Measurements from ENCODE around the gene TRAK2. TPM values are rescaled to one million over a fixed set of nuclear protein-coding genes. Genes with fewer than 3 reads are reported as not detected.
A peak's percentile ranks its signal among the peaks of the same experiment; 100 is the strongest.

The TRAK2 gene
- total RNA-seq, 1 experiment from 2014 or later: 9.4 TPM

DNA sequence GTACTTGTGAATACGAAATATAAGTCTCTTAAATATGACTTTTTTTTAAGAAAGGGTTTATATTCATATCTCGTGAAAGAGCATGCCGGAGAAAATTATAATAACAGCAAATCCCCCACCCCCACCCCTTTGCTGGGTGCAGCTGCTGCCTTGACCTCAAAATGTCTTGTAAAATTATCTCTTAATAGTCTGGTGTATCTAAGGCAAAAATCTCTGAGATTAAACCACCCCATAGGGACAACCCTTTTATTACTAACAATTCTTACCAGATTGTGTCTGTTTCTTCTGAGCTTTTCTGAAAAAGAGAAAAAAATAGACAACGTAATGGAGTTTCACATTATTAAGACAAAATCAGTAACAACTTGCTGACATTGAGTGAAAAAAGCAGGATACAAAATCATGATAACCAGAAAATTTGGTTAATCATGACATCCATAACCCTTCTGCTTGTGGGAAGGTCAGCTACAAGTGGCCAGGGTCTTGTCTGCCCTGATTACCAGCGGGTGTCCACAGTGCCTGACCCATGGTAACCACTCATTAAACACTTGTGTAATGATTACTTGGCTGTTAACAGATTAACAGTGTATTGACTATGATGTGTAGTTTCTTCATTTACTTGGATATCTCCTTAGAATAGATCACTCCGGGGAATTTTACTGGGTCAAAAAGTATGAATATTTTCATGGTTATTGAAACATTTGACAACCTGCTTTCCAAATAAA is 1.8 kb upstream of the TRAK2 start:
- H3K27ac ChIP-seq (ENCODE audit: low read length): no peak overlapping the region
- H4K20me1 ChIP-seq (ENCODE audit: low read length): no peaks in the 10 kb centered on the region
- no peak overlapping the region for H3K9ac ChIP-seq (ENCODE audit: low read length)
- ATAC-seq (no peak), DNase-seq (no peak)
- peak overlapping the region; percentile 84 for H3K4me2 ChIP-seq (ENCODE audit: low read length)
- ChIA-PET POLR2A (ENCODE audit: unreplicated experiment) (no interaction called here), CTCF (no interaction called here)
- TSS peak; percentile 51 for BruUV-seq (replicated peaks)
- H3K36me3 ChIP-seq (ENCODE audit: low read depth, low read length): no peaks in the 10 kb centered on the region
- H3K9me3 ChIP-seq (ENCODE audit: low read length): no peaks in the 10 kb centered on the region
- no peaks in the 10 kb centered on the region for H3F3A ChIP-seq (ENCODE audit: low read length, unreplicated experiment)
- TF ChIP-seq EZH2phosphoT487 (IDR thresholded peaks at IDR 0.05; ENCODE audit: borderline replicate concordance, low read length) (no peak), EZH2 (IDR thresholded peaks at IDR 0.05; ENCODE audit: low read length, unreplicated experiment) (no peak)
- TF ChIP-seq, protein P1, sequence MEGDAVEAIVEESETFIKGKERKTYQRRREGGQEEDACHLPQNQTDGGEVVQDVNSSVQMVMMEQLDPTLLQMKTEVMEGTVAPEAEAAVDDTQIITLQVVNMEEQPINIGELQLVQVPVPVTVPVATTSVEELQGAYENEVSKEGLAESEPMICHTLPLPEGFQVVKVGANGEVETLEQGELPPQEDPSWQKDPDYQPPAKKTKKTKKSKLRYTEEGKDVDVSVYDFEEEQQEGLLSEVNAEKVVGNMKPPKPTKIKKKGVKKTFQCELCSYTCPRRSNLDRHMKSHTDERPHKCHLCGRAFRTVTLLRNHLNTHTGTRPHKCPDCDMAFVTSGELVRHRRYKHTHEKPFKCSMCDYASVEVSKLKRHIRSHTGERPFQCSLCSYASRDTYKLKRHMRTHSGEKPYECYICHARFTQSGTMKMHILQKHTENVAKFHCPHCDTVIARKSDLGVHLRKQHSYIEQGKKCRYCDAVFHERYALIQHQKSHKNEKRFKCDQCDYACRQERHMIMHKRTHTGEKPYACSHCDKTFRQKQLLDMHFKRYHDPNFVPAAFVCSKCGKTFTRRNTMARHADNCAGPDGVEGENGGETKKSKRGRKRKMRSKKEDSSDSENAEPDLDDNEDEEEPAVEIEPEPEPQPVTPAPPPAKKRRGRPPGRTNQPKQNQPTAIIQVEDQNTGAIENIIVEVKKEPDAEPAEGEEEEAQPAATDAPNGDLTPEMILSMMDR (conservative IDR thresholded peaks at IDR 0.05; ENCODE audit: low read depth, low read length): no peak
- H3K79me2 ChIP-seq (ENCODE audit: low read length): peaks cover 28% of the 10 kb centered on the region
- intact Hi-C loops (cut with micrococcal nuclease): loop anchor here (5.0 kb wide), 1 partner anchor 36 kb away; no protein-coding TSS in a partner anchor
- H3K9me2 ChIP-seq (replicated peaks; ENCODE audit: low read length): no peaks in the 10 kb centered on the region
- peak overlapping the region; percentile 88 for H3K4me3 ChIP-seq (ENCODE audit: low read length)
- H3K27me3 ChIP-seq (ENCODE audit: low read length): no peaks in the 10 kb centered on the region
- peaks cover 22% of the 10 kb centered on the region for H3K4me1 ChIP-seq (ENCODE audit: insufficient read depth, low read length)
- no peak overlapping the region for H2AFZ ChIP-seq (ENCODE audit: low read length)

DNA sequence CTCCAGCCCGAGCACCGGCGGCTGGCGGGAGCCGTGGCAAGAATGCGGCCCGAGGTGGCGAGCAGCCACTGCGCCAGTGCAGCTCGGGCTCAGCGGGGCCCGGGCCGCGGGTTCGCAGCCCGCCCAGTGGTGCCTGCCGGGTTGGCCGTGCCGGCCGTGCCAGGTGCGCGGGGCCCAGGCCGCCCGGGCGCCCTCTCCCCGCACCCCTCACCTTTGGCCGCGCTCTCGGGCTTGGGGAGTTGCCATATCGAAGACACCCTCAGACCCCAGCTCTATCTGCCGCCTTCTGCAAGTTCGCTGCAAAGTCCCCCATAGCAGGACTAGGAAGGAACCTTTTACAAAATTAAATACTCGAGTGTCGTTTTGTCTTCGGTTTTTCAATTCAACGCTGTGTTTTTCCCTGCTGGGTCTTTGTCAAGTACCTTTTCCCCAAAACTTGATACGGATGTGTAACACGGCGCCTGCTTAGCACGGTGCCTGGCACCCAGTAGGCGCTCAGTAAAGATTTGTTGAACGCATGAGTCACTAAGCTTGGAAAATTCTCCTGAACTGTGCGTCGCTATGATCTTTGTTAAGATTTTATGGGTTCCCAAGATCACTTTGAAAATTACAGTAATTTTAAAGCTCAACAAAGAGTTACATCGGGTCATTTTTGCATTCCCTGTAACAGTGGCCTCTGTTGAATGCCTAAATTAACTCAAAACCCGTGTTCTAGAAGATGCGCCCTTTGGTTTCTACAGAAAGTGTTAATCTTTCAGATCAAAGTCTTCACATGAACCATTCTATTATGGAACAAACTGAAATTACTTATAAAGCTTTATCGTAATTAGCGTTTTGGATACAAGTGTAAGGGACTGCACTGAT is 1.0 kb upstream of the TRAK2 start:
- Histone ChIP-seq H3K4me3 (ENCODE audit: low read length) (peak overlapping the region; percentile 88), H3K4me2 (ENCODE audit: low read length) (peak overlapping the region; percentile 84), H3K36me3 (ENCODE audit: low read depth, low read length) (no peaks in the 10 kb centered on the region), H3F3A (ENCODE audit: low read length, unreplicated experiment) (no peaks in the 10 kb centered on the region), H3K27me3 (ENCODE audit: low read length) (no peaks in the 10 kb centered on the region), H3K9ac (ENCODE audit: low read length) (peak overlapping the region; percentile 61), H3K9me3 (ENCODE audit: low read length) (no peaks in the 10 kb centered on the region), H2AFZ (ENCODE audit: low read length) (peak overlapping the region; percentile 78), H3K9me2 (replicated peaks; ENCODE audit: low read length) (no peaks in the 10 kb centered on the region), H4K20me1 (ENCODE audit: low read length) (no peaks in the 10 kb centered on the region), H3K27ac (ENCODE audit: low read length) (no peak overlapping the region), H3K79me2 (ENCODE audit: low read length) (peaks cover 36% of the 10 kb centered on the region), H3K4me1 (ENCODE audit: insufficient read depth, low read length) (peaks cover 23% of the 10 kb centered on the region)
- ATAC-seq (peak; percentile 33), DNase-seq (peak; percentile 22)
- no TSS peak for BruUV-seq (replicated peaks)
- intact Hi-C loops (cut with micrococcal nuclease): loop anchor here (5.0 kb wide), 1 partner anchor 35 kb away; no protein-coding TSS in a partner anchor
- CTCF ChIA-PET: no interaction called here
- TF ChIP-seq, protein P1 (conservative IDR thresholded peaks at IDR 0.05; ENCODE audit: low read depth, low read length): no peak
- TF ChIP-seq EZH2 (IDR thresholded peaks at IDR 0.05; ENCODE audit: low read length, unreplicated experiment): no peak
- POLR2A ChIA-PET (ENCODE audit: unreplicated experiment): no interaction called here
